HG02870 (cell line): ENCODE results near the gene NDNF.

ENCODE experiments used
- ATAC-seq: cut with Tn5 transposase; IDR thresholded peaks from one replicate; pipeline ENCODE4 v1.9.1; 2021; ENCODE audit warnings: mild to moderate bottlenecking, moderate library complexity; ENCODE audit not compliant: unreplicated experiment

The NDNF gene

GRCh38 chr4:121072224-121073003 lies at the start of gene NDNF:
NDNF (minus strand) TSS chr4:121072535; CDS start chr4:121045837, 26,698 bp downstream.
- no peak for ATAC-seq

DNA sequence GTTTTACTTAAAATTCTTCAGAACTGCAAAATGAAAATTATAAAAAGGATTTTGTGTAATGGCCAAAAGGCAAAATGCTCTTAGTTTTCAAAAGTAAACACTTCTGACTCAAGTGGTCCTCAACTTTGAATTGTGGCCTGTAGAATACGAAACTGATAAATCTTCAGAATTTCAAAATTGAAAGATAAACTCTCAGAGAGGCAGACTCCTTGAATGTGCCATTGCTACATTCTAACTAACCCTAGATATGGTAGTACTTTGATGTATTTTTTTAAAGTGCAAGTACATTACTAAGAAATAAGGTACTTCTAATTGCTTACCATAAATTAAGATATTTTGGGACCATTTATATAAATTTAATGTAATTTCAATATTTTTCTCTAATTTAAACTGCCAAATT lies 47.4 kb upstream of the NDNF start:
- ATAC-seq: no peak

- ATAC-seq: no peak
These were observed 46.0 kb upstream of the NDNF start for GRCh38 chr4:121118344-121118743.

GRCh38 chr4:121114756-121115155 lies 42.4 kb upstream of the NDNF start:
- ATAC-seq: no peak

DNA sequence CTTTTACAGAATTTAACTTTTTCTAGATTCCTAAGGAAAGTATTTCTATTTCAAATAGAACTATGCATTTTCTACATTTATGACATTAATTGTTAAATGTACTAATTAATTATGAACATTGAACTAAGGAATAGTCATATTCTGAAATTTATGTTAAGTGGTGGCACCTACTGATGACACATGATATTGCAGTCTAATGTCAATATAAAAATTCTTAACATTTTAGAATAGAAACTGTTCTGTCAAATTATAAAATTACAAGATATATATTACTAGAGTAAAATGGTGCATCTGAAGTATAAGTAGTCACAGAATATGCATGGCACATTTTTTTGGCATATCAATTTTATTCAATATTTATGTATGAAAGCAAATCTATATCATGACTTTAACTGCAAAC lies 40.2 kb upstream of the NDNF start:
- no peak for ATAC-seq

GRCh38 chr4:121108557-121108956 lies 36.2 kb upstream of the NDNF start:
- no peak for ATAC-seq

DNA sequence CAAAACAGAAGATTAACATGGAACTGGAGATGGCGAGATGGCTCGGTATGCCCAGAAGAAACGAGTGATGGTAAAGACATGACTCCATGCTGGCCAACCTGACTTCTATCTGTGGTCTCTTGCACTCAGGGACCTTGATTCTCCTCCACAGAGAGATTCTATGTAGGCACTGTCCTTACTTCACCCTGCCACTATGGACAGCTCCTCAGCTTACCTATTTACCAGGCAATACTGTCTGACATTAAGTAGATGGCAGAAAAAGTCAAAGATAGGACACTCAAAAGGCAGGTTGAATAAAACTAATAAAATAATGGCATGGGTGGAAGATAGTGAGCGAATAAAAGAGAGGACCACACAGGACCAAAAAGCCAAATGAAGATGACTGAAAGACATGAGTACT lies 35.2 kb upstream of the NDNF start:
- ATAC-seq: no peak

- ATAC-seq: no peak
These were observed 27.9 kb upstream of the NDNF start for GRCh38 chr4:121100093-121100775.

DNA sequence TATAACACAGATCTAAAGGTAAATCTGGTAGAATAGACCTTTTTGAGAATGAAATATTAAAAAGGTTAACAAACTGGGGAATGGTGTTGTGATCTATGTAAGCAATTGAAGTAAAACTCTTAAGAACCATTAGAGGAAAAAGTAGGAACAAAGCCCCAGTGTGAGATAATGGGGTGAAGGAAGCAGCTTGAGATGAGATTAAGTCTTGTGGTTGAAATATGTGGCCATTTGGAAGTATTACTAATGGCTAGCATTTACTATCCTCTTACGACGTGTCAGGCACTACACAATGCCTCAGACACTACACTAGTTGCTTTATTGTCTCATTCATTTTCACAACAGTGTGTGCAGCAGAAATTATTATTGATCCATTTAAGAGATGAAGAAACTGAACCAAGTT lies 25.9 kb upstream of the NDNF start:
- no peak for ATAC-seq

DNA sequence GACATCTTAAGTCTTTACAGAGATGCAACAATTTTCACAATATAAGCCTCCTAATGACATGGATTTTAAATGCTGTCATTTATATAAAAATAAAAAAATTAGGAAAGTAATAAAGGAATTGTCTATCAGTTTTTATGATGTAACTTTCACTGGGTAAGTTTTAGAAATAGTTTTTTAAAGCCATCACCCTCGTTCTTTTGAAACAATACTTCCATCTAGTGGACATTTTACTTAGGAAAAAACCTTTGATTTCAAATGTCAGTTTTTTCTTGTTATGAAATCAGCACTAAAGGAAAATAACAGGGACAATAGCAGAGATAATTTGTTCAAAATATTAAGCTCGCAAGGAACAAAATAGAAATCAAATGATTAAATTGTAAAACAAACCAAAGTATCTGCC lies 24.3 kb upstream of the NDNF start:
- no peak for ATAC-seq

DNA sequence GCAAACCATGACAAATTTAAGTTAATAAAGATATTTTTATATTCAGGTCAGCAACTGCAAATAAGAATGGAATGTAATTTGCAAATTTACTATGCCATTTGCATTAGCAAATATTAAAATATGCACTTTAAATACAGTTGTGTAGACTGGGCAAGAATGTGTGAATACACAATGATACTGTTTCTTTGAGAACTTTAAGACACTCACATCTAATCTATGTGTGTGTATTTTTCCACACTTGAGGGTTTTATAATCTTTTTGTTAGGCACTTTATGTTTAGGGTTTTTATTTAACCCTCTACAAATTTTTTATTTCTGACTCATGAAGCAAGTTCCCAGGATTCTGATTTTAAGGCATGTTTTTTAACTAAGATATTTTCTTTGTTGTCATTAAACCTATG lies 23.9 kb upstream of the NDNF start:
- no peak for ATAC-seq

GRCh38 chr4:121094297-121094966 lies 22.1 kb upstream of the NDNF start:
- ATAC-seq: no peak

DNA sequence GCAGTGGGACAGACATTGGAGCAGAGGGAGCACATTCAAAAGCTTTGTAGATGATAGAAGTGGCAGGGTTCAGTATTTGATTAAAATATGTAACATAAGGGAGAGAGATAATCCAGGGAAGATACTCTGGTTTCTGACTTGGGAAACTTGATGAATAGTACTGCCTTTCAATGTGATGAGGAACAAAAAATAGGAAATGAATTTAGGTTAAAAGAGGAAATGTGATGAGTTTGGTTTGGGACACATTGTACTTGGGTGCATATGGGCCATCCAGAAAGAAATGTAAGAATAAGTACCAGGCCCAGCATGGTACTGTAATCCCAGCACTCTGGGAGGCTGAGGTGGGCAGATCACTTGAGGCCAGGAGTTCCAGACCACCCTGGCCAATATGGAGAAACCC lies 20.9 kb upstream of the NDNF start:
- no peak for ATAC-seq

GRCh38 chr4:121091941-121092340 lies 19.6 kb upstream of the NDNF start:
- no peak for ATAC-seq

- no peak for ATAC-seq
These were observed 16.5 kb upstream of the NDNF start for GRCh38 chr4:121088867-121089266.

GRCh38 chr4:121079376-121079775 lies 7.0 kb upstream of the NDNF start:
- ATAC-seq: no peak

DNA sequence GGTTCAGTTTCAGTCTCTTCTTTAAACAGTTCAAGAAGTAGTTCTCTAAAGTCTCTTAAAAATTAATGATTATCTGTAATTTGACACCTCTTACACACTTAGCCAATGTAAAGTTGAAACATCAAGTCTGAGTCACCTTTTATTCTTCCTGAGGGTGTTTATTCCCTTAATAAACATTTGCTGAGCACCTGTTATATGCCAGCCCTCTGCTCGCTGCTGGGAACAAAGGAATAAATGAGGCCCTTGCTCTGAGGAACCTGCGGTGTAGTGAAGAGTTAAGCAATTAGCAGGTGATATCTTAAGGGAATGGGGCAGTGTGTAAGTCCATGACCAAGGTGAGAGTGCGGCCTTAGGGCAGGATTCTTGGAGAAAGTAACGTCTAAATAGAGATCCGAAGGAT lies 5.2 kb upstream of the NDNF start:
- ATAC-seq: no peak

- ATAC-seq: no peak
These were observed 4.1 kb upstream of the NDNF start for GRCh38 chr4:121076416-121076815.

DNA sequence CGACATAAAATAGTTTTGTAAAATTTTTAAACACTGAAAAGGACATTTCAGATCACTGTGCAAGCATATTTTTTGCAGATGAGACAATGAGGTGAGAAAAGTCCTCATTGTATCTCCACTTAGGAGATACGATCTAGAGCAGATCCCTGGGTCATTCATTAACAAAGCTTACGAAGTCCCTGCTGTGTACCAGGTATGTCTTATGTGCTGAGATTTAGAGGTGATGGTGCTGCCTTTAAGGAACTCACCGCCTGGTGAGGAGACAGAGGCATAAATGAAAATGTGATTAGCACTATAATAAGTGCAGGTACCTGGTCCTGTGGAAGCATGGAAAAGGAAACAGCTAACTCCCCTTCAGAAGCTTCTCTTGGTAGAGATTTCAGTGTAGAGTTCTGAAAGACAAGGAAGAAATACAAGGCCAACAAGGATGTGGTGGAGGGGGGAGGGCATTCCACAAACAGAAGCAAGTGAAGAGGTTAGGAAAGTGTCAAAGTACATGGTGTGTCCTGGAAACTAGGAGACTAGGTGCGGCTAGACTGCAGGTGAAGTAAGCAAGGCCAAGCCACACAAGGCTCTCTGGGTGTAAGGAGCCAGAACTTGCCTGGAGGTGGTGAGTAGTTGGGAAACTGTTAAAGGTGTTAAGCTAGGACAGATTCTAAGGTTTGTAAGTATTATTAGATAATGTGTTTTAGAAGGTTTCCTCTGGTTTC lies 1.5 kb upstream of the NDNF start:
- no peak for ATAC-seq

GRCh38 chr4:121073004-121073435 lies 685 bp upstream of the NDNF start:
- ATAC-seq: no peak

DNA sequence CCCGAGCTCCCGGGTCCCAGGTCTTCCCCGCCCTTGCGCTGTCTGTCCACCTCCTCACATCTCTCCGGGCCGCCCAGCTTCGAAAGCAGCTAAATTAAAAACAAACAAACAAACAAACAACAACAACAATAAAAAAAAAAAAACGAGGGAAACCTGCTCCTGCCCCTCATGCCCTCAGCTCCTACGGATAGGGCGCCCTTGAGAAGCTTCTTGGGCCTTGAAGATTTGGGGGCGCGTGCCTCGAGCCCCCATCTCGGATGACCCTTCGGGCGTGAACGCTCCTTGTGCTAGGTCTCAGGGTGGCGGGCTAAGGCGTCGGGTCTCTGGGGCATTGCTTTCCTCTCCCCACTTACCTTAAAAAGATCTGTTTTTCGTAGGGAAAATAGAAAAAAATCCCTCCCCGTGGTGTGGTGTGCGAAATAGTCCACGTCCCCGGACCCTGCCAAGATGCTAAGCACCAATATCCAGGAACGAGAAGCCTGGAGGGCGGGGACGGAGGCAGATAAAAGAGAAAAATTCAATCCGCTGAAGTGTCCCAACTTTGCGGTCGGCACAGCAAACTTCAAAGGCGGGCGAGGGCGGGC lies 603 bp downstream of the NDNF start:
- no peak for ATAC-seq
